SK-N-SH (cell line): ENCODE data around the gene FOXE3. TPM values are rescaled to one million over a fixed set of nuclear protein-coding genes. Genes with fewer than 3 reads are reported as not detected.

Source experiments
- CTCF ChIA-PET: fragments of 300-600, 350-600 bp; formaldehyde crosslinking; extraction: SDS; loops from one replicate; lab custom pipeline; 2021; lab: Yijun Ruan, JAX
- POLR2A ChIA-PET: fragments of 350-600 bp; sonication (Branson Sonifier 250); formaldehyde crosslinking; extraction: SDS; loops from one replicate; lab custom pipeline; 2020; ENCODE audit warnings: antibody characterized with exemption, inconsistent platforms; lab: Yijun Ruan, JAX
- DNase-seq: peaks from one replicate; pipeline ENCODE4 v3.0.0; 2012
- H2AFZ ChIP-seq: fragments of 200-600 bp; sonication (generic); 2 replicates; pipeline ENCODE4 v1.8.1; 2016; ENCODE audit warnings: antibody characterized with exemption, mild to moderate bottlenecking, low read depth
- H3F3A ChIP-seq: fragments of 200-600 bp; sonication (generic); replicated peaks from 2 replicates; pipeline ENCODE3; 2016; ENCODE audit warnings: antibody characterized with exemption, mild to moderate bottlenecking; ENCODE audit not compliant: insufficient read depth
- H3K27ac ChIP-seq, 2 experiments: fragments of 200-500 bp in 1 of 2; fragments of 200-600 bp in 1 of 2; sonication (Bioruptor generic) in 1 of 2; sonication (generic), shearing (Covaris generic) in 1 of 2; 2 replicates each; pipeline versions ENCODE4 v1.5.1 to v1.6.1; 2014 to 2016; ENCODE audit warnings: low read depth in 2 of 2, inconsistent platforms in 1 of 2, low read length in 1 of 2, mild to moderate bottlenecking in 1 of 2, mixed read lengths in 1 of 2
- H3K27me3 ChIP-seq: fragments of 200-600 bp; sonication (generic), shearing (Covaris generic); 2 replicates; pipeline ENCODE4 v1.6.1; 2016; ENCODE audit warnings: mixed run types; ENCODE audit not compliant: insufficient read depth
- H3K36me3 ChIP-seq, 2 experiments: fragments of 200-500 bp in 1 of 2; fragments of 200-600 bp in 1 of 2; sonication (Bioruptor generic) in 1 of 2; sonication (generic) in 1 of 2; replicated peaks in 1 of 2; 2 replicates each; pipeline versions ENCODE3 to v1.5.1; 2014 to 2016; ENCODE audit warnings: low read length in 1 of 2, mild to moderate bottlenecking in 1 of 2; ENCODE audit not compliant: insufficient read depth in 2 of 2, control insufficient read depth in 1 of 2
- H3K4me1 ChIP-seq, 2 experiments: fragments of 200-500 bp in 1 of 2; fragments of 200-600 bp in 1 of 2; sonication (Bioruptor generic) in 1 of 2; sonication (generic), shearing (Covaris generic) in 1 of 2; 2 replicates each; pipeline versions ENCODE4 v1.5.1 to v1.6.1; 2014 to 2016; ENCODE audit warnings: low read depth in 1 of 2, low read length in 1 of 2, mixed run types in 1 of 2; ENCODE audit not compliant: insufficient read depth in 2 of 2, control insufficient read depth in 1 of 2
- H3K4me2 ChIP-seq: fragments of 200-600 bp; sonication (generic), shearing (Covaris generic); 2 replicates; pipeline ENCODE4 v1.6.1; 2017; ENCODE audit warnings: mixed run types
- H3K4me3 ChIP-seq, 2 experiments: fragments of 200-500 bp in 1 of 2; fragments of 200-600 bp in 1 of 2; sonication (Bioruptor generic) in 1 of 2; sonication (generic), shearing (Covaris generic) in 1 of 2; 2 replicates each; pipeline versions ENCODE4 v1.5.1 to v1.8.1; 2014 to 2016; ENCODE audit warnings: low read depth in 2 of 2, inconsistent platforms in 1 of 2, low read length in 1 of 2, mild to moderate bottlenecking in 1 of 2, mixed read lengths in 1 of 2, moderate library complexity in 1 of 2
- H3K79me2 ChIP-seq: fragments of 200-600 bp; sonication (generic); 2 replicates; pipeline ENCODE4 v1.8.1; 2017; ENCODE audit warnings: mild to moderate bottlenecking; ENCODE audit not compliant: insufficient read depth
- H3K9ac ChIP-seq: fragments of 200-600 bp; sonication (generic); 2 replicates; pipeline ENCODE4 v1.6.1; 2017; ENCODE audit warnings: mixed run types
- H3K9me2 ChIP-seq: fragments of 200-600 bp; sonication (generic); 2 replicates; pipeline ENCODE4 v1.6.1; 2017; ENCODE audit warnings: mixed run types
- H3K9me3 ChIP-seq: fragments of 200-600 bp; sonication (generic); 2 replicates; pipeline ENCODE4 v1.6.1; 2017; ENCODE audit warnings: mixed run types, mild to moderate bottlenecking, moderate library complexity
- H4K20me1 ChIP-seq: fragments of 200-600 bp; sonication (generic); 2 replicates; pipeline ENCODE4 v1.6.1; 2017; ENCODE audit warnings: mild to moderate bottlenecking, mixed run types; ENCODE audit not compliant: insufficient read depth
- CHD2 ChIP-seq: fragments of 150-350 bp; IDR thresholded peaks from 2 replicates; pipeline ENCODE4 v1.6.1; 2018; ENCODE audit warnings: low read length; ENCODE audit not compliant: partially characterized antibody
- ELF1 ChIP-seq: IDR thresholded peaks from 2 replicates; pipeline ENCODE4 v1.4.0; 2012
- FOSL2 ChIP-seq: IDR thresholded peaks from 2 replicates; pipeline ENCODE4 v1.4.0; 2012; ENCODE audit warnings: low read depth, mild to moderate bottlenecking, moderate library complexity, borderline replicate concordance
- GATA2 ChIP-seq: sonication (generic); formaldehyde crosslinking; IDR thresholded peaks from 2 replicates; pipeline ENCODE4 v1.5.0; 2020; ENCODE audit warnings: mild to moderate bottlenecking, missing genetic modification reagents
- IRF3 ChIP-seq: fragments of 150-350 bp; IDR thresholded peaks from 2 replicates; pipeline ENCODE4 v1.6.1; 2016; ENCODE audit warnings: mild to moderate bottlenecking, low read depth, low read length
- JUND ChIP-seq: IDR thresholded peaks from 2 replicates; pipeline ENCODE4 v1.4.0; 2012
- MEF2A ChIP-seq: IDR thresholded peaks from 2 replicates; pipeline ENCODE4 v1.4.0; 2012; ENCODE audit warnings: low read depth, borderline replicate concordance
- POLR2AphosphoS5 ChIP-seq: IDR thresholded peaks from 2 replicates; pipeline ENCODE4 v1.6.1; 2012; ENCODE audit warnings: low read depth, low read length
- RCOR1 ChIP-seq: fragments of 150-350 bp; IDR thresholded peaks from 2 replicates; pipeline ENCODE4 v1.6.1; 2017; ENCODE audit warnings: antibody characterized with exemption, low read length
- SMC3 ChIP-seq: IDR thresholded peaks from 2 replicates; pipeline ENCODE4 v1.6.1; 2012; ENCODE audit warnings: low read depth, low read length, improper control_type of control experiment
- TAF1 ChIP-seq: IDR thresholded peaks from 2 replicates; pipeline ENCODE4 v1.6.1; 2012; ENCODE audit warnings: low read depth, mild to moderate bottlenecking, low read length, moderate library complexity, borderline replicate concordance
- TCF12 ChIP-seq: IDR thresholded peaks from 2 replicates; pipeline ENCODE4 v1.4.0; 2012
- TEAD4 ChIP-seq: IDR thresholded peaks from 2 replicates; pipeline ENCODE4 v1.4.0; 2012; ENCODE audit warnings: mild to moderate bottlenecking, borderline replicate concordance; ENCODE audit not compliant: insufficient read depth
- USF2 ChIP-seq: fragments of 150-350 bp; IDR thresholded peaks from 2 replicates; pipeline ENCODE4 v1.6.1; 2017; ENCODE audit warnings: antibody characterized with exemption, low read length, low read depth, borderline replicate concordance
- WGBS: methylation state at CpG from one replicate; pipeline ENCODE4 v1.1.6; 2017; ENCODE audit warnings: low lambda C conversion rate; 5-methylcytosine and 5-hydroxymethylcytosine counted together
- polyA plus RNA-seq, 3 experiments: library from polyadenylated mRNA; depleted of rRNA; stranded (reverse); fragments of >200 nt; gene quantifications; 2 replicates each; pipeline ENCODE4 v1.2.3, GENCODE V29; 2012
- TF ChIP-seq, protein P1 (sequence below): IDR thresholded peaks from 2 replicates; pipeline ENCODE4 v1.6.1; 2012; ENCODE audit warnings: mild to moderate bottlenecking, low read depth, low read length, moderate library complexity
- TF ChIP-seq, protein P2 (sequence below): IDR thresholded peaks from 2 replicates; pipeline ENCODE4; 2012
- TF ChIP-seq, protein P3 (sequence below): fragments of 200-600 bp; sonication (generic); IDR thresholded peaks from 2 replicates; pipeline ENCODE4 v1.6.1; 2017; ENCODE audit warnings: antibody characterized with exemption, mild to moderate bottlenecking, moderate library complexity

The FOXE3 gene
- polyA plus RNA-seq, 1 of the 3 experiments (the other 2 are of a cell fraction) = not detected

DNA sequence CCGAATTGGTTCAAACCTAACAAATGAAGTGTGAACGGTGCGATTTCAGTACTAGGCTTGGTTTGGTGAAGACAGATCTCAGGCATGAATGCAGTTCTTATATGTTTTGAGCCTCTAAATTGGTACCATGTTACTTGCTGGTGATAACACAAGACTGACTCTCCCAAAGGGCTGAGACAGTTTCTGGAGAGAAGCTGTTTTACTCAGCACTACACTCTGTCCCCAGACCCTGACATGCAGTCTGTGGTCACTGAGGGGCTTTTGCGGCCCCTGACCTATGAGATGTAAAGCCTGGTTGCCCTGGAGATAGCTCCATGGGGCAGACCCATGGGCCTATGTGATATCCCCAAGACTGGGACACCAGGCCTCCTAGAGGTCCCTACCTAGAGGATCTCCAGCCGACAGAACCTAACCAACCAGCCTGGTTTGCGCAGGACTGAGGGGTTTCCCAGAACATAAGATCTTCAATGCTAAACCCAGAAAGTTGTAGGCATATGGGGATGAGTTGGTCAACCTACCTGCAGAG is 19.4 kb upstream of the FOXE3 start:
- Histone ChIP-seq H3K4me2 (no peak overlapping the region), H3K79me2 (no peaks in the 10 kb centered on the region), H3K4me1 (no peaks in the 10 kb centered on the region), H3K27ac (no peak overlapping the region), H3F3A (no peaks in the 10 kb centered on the region), H3K36me3 (no peaks in the 10 kb centered on the region), H3K27me3 (no peaks in the 10 kb centered on the region), H3K9me3 (no peaks in the 10 kb centered on the region), H3K9ac (no peak overlapping the region), H2AFZ (no peak overlapping the region), H4K20me1 (no peaks in the 10 kb centered on the region), H3K9me2 (no peaks in the 10 kb centered on the region), H3K4me3 (no peak overlapping the region)
- CTCF ChIA-PET = interaction anchor here (0.8 to 13.8 kb wide), 5 partner anchors 9 to 329 kb away, joined by 3 to 104 read pairs (median 7); no protein-coding TSS in a partner anchor
- WGBS = 89% methylated on average over 4 of the region's 6 CpGs
- POLR2A ChIA-PET = no interaction called here
- TF ChIP-seq ELF1 (no peak), POLR2AphosphoS5 (no peak), FOSL2 (no peak), TEAD4 (no peak), TCF12 (no peak), IRF3 (no peak)
- no peak for DNase-seq

DNA sequence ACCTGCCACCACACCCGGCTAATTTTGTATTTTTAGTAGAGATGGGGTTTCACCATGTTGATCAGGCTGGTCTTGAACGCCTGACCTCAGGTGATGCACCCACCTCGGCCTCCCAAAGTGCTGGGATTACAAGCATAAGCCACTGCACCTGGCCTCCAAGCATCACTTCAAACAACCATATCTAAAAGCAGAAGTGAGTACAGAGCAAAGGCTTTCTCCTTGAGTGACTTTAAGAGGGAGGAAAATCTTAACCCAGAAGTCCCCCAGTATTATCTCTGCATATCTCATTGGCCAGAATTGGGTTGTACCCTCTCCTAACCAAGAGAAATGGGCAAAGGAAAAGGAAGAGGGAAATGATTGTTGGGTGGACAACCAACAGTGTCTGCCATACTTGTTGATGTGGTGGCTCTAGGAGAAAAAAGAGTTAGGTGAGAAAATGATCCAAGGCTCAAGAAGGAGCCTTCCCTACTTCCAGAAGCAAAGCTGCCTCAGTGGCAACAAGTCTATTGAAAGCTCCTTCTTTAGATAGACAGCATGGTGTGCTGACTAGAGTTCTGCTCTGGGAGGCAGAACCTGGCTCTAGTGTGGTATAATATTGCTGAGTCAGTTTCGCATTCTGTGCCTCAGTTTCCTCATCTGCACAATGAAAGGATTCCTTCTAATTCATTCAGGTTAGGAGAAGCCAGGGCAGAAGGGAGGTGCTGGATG is 16.8 kb upstream of the FOXE3 start:
- Histone ChIP-seq H3K4me2 (no peak overlapping the region), H3K9me3 (no peaks in the 10 kb centered on the region), H3K9ac (no peak overlapping the region), H4K20me1 (no peaks in the 10 kb centered on the region), H2AFZ (no peak overlapping the region), H3K4me1 (no peaks in the 10 kb centered on the region), H3K4me3 (no peak overlapping the region), H3F3A (no peaks in the 10 kb centered on the region), H3K36me3 (no peaks in the 10 kb centered on the region), H3K9me2 (no peaks in the 10 kb centered on the region), H3K27ac (no peak overlapping the region), H3K79me2 (no peaks in the 10 kb centered on the region), H3K27me3 (no peaks in the 10 kb centered on the region)
- 40% methylated on average over 4 of the region's 4 CpGs for WGBS
- CTCF ChIA-PET = interaction anchor here (1.0 to 13.8 kb wide), 6 partner anchors 10 to 326 kb away, joined by 3 to 104 read pairs (median 4); no protein-coding TSS in a partner anchor
- DNase-seq = no peak
- POLR2A ChIA-PET = interaction anchor here (0.9 kb wide), 1 partner anchor 9 kb away, joined by 3 read pairs; no protein-coding TSS in a partner anchor
- TF ChIP-seq TEAD4 = no peak
- TF ChIP-seq TAF1 = no peak
- TF ChIP-seq GATA2 (CRISPR knock-in tag) = no peak
- TF ChIP-seq SMC3 = no peak
- TF ChIP-seq POLR2AphosphoS5 = no peak
- TF ChIP-seq, protein P1, sequence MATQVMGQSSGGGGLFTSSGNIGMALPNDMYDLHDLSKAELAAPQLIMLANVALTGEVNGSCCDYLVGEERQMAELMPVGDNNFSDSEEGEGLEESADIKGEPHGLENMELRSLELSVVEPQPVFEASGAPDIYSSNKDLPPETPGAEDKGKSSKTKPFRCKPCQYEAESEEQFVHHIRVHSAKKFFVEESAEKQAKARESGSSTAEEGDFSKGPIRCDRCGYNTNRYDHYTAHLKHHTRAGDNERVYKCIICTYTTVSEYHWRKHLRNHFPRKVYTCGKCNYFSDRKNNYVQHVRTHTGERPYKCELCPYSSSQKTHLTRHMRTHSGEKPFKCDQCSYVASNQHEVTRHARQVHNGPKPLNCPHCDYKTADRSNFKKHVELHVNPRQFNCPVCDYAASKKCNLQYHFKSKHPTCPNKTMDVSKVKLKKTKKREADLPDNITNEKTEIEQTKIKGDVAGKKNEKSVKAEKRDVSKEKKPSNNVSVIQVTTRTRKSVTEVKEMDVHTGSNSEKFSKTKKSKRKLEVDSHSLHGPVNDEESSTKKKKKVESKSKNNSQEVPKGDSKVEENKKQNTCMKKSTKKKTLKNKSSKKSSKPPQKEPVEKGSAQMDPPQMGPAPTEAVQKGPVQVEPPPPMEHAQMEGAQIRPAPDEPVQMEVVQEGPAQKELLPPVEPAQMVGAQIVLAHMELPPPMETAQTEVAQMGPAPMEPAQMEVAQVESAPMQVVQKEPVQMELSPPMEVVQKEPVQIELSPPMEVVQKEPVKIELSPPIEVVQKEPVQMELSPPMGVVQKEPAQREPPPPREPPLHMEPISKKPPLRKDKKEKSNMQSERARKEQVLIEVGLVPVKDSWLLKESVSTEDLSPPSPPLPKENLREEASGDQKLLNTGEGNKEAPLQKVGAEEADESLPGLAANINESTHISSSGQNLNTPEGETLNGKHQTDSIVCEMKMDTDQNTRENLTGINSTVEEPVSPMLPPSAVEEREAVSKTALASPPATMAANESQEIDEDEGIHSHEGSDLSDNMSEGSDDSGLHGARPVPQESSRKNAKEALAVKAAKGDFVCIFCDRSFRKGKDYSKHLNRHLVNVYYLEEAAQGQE = no peak
- no peak for TF ChIP-seq MEF2A
- TF ChIP-seq, protein P2, sequence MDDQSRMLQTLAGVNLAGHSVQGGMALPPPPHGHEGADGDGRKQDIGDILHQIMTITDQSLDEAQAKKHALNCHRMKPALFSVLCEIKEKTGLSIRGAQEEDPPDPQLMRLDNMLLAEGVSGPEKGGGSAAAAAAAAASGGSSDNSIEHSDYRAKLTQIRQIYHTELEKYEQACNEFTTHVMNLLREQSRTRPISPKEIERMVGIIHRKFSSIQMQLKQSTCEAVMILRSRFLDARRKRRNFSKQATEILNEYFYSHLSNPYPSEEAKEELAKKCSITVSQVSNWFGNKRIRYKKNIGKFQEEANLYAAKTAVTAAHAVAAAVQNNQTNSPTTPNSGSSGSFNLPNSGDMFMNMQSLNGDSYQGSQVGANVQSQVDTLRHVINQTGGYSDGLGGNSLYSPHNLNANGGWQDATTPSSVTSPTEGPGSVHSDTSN = no peak
- TF ChIP-seq, protein P3, sequence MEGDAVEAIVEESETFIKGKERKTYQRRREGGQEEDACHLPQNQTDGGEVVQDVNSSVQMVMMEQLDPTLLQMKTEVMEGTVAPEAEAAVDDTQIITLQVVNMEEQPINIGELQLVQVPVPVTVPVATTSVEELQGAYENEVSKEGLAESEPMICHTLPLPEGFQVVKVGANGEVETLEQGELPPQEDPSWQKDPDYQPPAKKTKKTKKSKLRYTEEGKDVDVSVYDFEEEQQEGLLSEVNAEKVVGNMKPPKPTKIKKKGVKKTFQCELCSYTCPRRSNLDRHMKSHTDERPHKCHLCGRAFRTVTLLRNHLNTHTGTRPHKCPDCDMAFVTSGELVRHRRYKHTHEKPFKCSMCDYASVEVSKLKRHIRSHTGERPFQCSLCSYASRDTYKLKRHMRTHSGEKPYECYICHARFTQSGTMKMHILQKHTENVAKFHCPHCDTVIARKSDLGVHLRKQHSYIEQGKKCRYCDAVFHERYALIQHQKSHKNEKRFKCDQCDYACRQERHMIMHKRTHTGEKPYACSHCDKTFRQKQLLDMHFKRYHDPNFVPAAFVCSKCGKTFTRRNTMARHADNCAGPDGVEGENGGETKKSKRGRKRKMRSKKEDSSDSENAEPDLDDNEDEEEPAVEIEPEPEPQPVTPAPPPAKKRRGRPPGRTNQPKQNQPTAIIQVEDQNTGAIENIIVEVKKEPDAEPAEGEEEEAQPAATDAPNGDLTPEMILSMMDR = no peak
- no peak for TF ChIP-seq JUND
- no peak for TF ChIP-seq RCOR1
- no peak for TF ChIP-seq CHD2
- TF ChIP-seq USF2 = no peak
